GM18873 (cell line): Measurements from ENCODE around the gene PCDHB7.
"Not testable (repeated sequence)": the region's sequence is repeated elsewhere in the genome, so short reads cannot be mapped to it uniquely, and the experiment has no call there.

ENCODE experiments used
- ATAC-seq: cut with Tn5 transposase; IDR thresholded peaks from one replicate; pipeline ENCODE4 v1.9.1; 2021; ENCODE audit warnings: mild to moderate bottlenecking, moderate library complexity, moderate number of reproducible peaks; ENCODE audit not compliant: unreplicated experiment, low FRiP score

Gene PCDHB7

DNA sequence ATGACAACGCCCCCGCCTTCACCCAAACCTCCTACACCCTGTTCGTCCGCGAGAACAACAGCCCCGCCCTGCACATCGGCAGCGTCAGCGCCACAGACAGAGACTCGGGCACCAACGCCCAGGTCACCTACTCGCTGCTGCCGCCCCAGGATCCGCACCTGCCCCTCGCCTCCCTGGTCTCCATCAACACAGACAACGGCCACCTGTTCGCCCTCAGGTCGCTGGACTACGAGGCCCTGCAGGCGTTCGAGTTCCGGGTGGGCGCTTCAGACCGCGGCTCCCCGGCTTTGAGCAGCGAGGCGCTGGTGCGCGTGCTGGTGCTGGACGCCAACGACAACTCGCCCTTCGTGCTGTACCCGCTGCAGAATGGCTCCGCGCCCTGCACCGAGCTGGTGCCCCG, 6.9 kb downstream of the PCDHB7 start:
- ATAC-seq: not testable (repeated sequence)

- not testable (repeated sequence) for ATAC-seq
These were observed 7.4 kb downstream of the PCDHB7 start for GRCh38 chr5:141179876-141180275.

GRCh38 chr5:141180313-141180712, 7.9 kb downstream of the PCDHB7 start:
- ATAC-seq: no peak

DNA sequence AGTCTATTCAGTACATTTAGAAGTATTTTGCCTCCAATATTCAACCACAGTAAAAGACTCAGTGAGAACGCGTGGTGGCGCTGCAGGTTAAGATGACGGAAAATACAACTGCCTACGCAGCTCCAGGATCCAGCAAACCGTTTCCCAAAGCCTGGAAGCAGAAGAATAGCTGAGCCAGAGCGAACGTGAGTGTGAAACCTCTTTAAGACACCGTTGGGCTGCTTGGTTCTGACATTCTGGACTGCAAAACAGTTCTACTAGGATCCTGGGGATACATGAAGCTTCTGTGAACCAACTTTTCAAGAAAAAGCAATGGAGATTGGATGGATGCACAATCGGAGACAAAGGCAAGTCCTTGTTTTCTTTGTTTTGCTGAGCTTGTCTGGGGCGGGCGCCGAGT, 9.8 kb downstream of the PCDHB7 start, which contains the start of gene PCDHB16:
PCDHB16 (plus strand) TSS at position 140 of the 400 bp plus-strand sequence; CDS start at position 313, 173 bp downstream.
- no peak for ATAC-seq

DNA sequence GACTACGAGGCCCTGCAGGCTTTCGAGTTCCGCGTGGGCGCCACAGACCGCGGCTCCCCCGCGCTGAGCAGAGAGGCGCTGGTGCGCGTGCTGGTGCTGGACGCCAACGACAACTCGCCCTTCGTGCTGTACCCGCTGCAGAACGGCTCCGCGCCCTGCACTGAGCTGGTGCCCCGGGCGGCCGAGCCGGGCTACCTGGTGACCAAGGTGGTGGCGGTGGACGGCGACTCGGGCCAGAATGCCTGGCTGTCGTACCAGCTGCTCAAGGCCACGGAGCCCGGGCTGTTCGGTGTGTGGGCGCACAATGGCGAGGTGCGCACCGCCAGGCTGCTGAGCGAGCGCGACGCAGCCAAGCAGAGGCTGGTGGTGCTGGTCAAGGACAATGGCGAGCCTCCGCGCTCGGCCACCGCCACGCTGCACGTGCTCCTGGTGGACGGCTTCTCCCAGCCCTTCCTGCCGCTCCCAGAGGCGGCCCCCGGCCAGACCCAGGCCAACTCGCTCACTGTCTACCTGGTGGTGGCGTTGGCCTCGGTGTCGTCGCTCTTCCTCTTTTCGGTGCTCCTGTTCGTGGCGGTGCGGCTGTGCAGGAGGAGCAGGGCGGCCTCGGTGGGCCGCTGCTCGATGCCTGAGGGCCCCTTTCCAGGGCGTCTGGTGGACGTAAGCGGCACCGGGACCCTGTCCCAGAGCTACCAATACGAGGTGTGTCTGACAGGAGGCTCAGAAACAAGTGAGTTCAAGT, 11.8 kb downstream of the PCDHB7 start:
- ATAC-seq: not testable (repeated sequence)

GRCh38 chr5:141186897-141187512, 14.6 kb downstream of the PCDHB7 start, which contains the start of gene PCDHB9:
TSS of gene PCDHB9 (plus strand) at chr5:141187161. CDS start at chr5:141187319, 158 bp downstream.
- no peak for ATAC-seq

GRCh38 chr5:141188682-141189081, 16.2 kb downstream of the PCDHB7 start:
- not testable (repeated sequence) for ATAC-seq

GRCh38 chr5:141189131-141189530, 16.7 kb downstream of the PCDHB7 start:
- ATAC-seq: not testable (repeated sequence)

DNA sequence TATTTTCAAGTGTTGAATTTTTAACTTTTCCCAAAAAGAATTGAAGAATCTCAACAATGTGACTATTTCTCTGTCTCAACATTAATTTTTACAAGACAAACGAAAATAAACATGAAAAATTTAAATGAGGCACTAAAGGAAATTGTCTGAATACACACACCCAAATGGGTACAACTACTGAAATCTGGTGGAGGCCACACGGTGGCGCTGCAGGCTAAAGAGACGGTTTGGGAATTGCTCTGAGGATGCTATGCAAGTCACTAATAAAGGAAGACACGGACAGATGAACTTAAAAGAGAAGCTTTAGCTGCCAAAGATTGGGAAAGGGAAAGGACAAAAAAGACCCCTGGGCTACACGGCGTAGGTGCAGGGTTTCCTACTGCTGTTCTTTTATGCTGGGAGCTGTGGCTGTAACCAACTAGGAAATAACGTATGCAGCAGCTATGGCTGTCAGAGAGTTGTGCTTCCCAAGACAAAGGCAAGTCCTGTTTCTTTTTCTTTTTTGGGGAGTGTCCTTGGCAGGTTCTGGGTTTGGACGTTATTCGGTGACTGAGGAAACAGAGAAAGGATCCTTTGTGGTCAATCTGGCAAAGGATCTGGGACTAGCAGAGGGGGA, 19.8 kb downstream of the PCDHB7 start, which contains the start of gene PCDHB10:
PCDHB10 (plus strand) TSS at position 244 of the 616 bp plus-strand sequence; CDS start at position 444, 200 bp downstream.
- ATAC-seq: no peak

DNA sequence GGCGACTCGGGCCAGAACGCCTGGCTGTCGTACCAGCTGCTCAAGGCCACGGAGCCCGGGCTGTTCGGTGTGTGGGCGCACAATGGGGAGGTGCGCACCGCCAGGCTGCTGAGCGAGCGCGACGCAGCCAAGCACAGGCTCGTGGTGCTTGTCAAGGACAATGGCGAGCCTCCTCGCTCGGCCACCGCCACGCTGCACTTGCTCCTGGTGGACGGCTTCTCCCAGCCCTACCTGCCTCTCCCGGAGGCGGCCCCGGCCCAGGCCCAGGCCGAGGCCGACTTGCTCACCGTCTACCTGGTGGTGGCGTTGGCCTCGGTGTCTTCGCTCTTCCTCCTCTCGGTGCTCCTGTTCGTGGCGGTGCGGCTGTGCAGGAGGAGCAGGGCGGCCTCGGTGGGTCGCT, 21.9 kb downstream of the PCDHB7 start:
- ATAC-seq: not testable (repeated sequence)

GRCh38 chr5:141196363-141196762, 23.9 kb downstream of the PCDHB7 start:
- ATAC-seq: no peak

DNA sequence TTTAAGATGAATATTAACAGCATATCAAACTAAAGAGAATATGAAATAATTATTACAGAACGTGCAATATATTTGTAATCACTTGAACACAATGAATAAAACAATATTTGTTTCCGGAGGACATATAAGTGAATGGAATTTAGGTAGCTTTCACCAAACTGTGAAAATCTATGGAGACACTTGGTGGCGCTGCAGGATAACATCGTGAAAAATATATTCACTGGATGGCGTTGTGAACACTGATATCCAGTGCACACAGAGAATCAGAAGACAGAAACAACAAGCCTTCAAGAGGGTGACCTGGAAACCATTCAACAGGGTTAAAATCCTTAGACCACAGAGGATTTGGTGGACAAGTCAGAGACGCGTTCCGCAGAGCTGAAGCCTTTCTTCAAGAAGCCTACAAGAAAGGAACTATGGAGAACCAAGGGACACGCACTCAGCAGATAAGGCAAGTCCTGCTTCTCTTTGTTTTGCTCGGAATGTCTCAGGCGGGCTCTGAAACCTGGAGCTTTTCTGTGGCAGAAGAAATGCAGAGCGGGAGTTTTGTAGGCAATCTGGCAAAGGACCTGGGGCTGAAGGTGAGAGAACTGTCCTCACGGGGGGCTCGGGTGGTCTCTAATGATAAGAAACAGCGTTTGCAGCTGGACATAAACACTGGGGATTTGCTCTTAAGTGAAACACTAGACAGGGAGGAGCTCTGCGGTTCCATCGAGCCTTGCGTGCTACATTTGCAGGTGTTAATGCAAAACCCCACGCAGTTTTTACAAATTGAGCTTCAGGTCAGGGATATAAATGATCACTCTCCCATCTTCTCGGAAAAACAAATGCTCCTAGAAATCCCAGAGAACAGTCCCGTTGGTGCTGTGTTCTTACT, 27.2 kb downstream of the PCDHB7 start, which contains the start of gene PCDHB11:
PCDHB11 (plus strand) TSS at position 269 of the 877 bp plus-strand sequence; CDS start at position 417, 148 bp downstream.
- ATAC-seq: no peak

DNA sequence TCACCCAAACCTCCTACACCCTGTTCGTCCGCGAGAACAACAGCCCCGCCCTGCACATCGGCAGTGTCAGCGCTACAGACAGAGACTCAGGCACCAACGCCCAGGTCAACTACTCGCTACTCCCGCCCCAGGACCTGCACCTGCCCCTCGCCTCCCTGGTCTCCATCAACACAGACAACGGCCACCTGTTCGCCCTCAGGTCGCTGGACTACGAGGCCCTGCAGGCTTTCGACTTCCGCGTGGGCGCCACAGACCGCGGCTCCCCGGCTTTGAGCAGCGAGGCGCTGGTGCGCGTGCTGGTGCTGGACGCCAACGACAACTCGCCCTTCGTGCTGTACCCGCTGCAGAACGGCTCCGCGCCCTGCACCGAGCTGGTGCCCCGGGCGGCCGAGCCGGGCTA, 28.7 kb downstream of the PCDHB7 start:
- not testable (repeated sequence) for ATAC-seq

- not testable (repeated sequence) for ATAC-seq
These were observed 29.2 kb downstream of the PCDHB7 start for GRCh38 chr5:141201646-141202045.

- no peak for ATAC-seq
These were observed 36.0 kb downstream of the PCDHB7 start, which contains the start of gene PCDHB12 for GRCh38 chr5:141208478-141208877. TSS of gene PCDHB12 (plus strand) at chr5:141208719. CDS start at chr5:141208908, 189 bp downstream.

- not testable (repeated sequence) for ATAC-seq
These were observed 37.8 kb downstream of the PCDHB7 start for GRCh38 chr5:141210281-141210680.

- not testable (repeated sequence) for ATAC-seq
These were observed 38.4 kb downstream of the PCDHB7 start for GRCh38 chr5:141210849-141211248.

DNA sequence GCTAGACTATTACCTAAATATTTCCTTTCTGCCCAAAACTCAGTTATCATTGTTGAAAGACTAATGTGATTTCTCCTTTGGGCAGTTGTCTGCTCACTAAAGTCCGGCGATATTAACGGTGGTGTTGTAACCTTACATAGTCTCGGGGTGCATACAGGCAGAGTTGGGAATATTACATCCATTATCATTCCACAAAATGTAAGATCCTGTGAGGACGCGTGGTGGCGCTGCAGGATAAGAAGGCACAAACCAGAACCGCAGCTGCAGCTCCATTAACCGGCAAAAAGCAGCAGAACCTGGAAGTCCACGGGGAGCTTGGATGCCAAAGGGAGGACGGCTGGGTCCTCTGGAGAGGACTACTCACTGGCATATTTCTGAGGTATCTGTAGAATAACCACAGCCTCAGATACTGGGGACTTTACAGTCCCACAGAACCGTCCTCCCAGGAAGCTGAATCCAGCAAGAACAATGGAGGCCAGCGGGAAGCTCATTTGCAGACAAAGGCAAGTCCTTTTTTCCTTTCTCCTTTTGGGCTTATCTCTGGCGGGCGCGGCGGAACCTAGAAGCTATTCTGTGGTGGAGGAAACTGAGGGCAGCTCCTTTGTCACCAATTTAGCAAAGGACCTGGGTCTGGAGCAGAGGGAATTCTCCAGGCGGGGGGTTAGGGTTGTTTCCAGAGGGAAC, 41.4 kb downstream of the PCDHB7 start, which contains the start of gene PCDHB13:
PCDHB13 (plus strand) TSS at position 264 of the 684 bp plus-strand sequence; CDS start at position 469, 205 bp downstream.
- not testable (repeated sequence) for ATAC-seq

DNA sequence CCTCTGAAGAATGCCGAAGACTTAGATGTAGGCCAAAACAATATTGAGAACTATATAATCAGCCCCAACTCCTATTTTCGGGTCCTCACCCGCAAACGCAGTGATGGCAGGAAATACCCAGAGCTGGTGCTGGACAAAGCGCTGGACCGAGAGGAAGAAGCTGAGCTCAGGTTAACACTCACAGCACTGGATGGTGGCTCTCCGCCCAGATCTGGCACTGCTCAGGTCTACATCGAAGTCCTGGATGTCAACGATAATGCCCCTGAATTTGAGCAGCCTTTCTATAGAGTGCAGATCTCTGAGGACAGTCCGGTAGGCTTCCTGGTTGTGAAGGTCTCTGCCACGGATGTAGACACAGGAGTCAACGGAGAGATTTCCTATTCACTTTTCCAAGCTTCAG, 42.1 kb downstream of the PCDHB7 start:
- not testable (repeated sequence) for ATAC-seq
